ENCODE data around the gene TEKT2. TPM values are rescaled to one million over a fixed set of nuclear protein-coding genes. Genes with fewer than 3 reads are reported as not detected.

TEKT2 gene
- total RNA-seq, 2 donors from 2014 or later = 0.17 to 0.37 TPM

GRCh38 chr1:36122062-36123030, 38.5 kb downstream of the TEKT2 start:
- peaks cover 36% of the 10 kb centered on the region for H3K27me3 Mint-ChIP-seq (ENCODE audit: low read depth)
- ATAC-seq (replicated peaks in 1 of 2) (peak in 1 of 2 donors; percentile 19), DNase-seq (no peak)
- H3K27ac Mint-ChIP-seq = no peak overlapping the region
- no peaks in the 10 kb centered on the region for H3K36me3 Mint-ChIP-seq (ENCODE audit: insufficient read depth in 2 of 2)
- H3K9me3 Mint-ChIP-seq = no peaks in the 10 kb centered on the region
- H3K4me3 Mint-ChIP-seq = no peak overlapping the region
- peaks cover 19% of the 10 kb centered on the region for H3K4me1 Mint-ChIP-seq (ENCODE audit: low read depth)

GRCh38 chr1:36123356-36123755, 39.5 kb downstream of the TEKT2 start:
- no peaks in the 10 kb centered on the region for H3K36me3 Mint-ChIP-seq (ENCODE audit: insufficient read depth in 2 of 2)
- H3K4me1 Mint-ChIP-seq (ENCODE audit: low read depth) = peaks cover 19% of the 10 kb centered on the region
- ATAC-seq (replicated peaks in 1 of 2) = peak; percentile 46 to 52
- H3K9me3 Mint-ChIP-seq = no peaks in the 10 kb centered on the region
- DNase-seq = no peak
- H3K4me3 Mint-ChIP-seq = peak overlapping the region; percentile 0 to 3
- peaks cover 36% of the 10 kb centered on the region for H3K27me3 Mint-ChIP-seq (ENCODE audit: low read depth)
- no peak overlapping the region for H3K27ac Mint-ChIP-seq

GRCh38 chr1:36124404-36125128, 40.7 kb downstream of the TEKT2 start:
- ATAC-seq (replicated peaks in 1 of 2) = no peak
- Mint-ChIP-seq H3K27ac (no peak overlapping the region), H3K9me3 (no peaks in the 10 kb centered on the region)

GRCh38 chr1:36125129-36125991, 41.5 kb downstream of the TEKT2 start, which contains the start of gene COL8A2:
COL8A2 (minus strand) TSS chr1:36125222; CDS start chr1:36100242, 24,980 bp downstream.
- DNase-seq (peak; percentile 15 to 16), ATAC-seq (replicated peaks in 1 of 2) (peak; percentile 53 to 71)
- H3K27me3 Mint-ChIP-seq (ENCODE audit: low read depth) = peaks cover 36% of the 10 kb centered on the region
- no peaks in the 10 kb centered on the region for H3K36me3 Mint-ChIP-seq (ENCODE audit: insufficient read depth in 2 of 2)
- H3K4me1 Mint-ChIP-seq (ENCODE audit: low read depth) = peaks cover 19% of the 10 kb centered on the region
- no peaks in the 10 kb centered on the region for H3K9me3 Mint-ChIP-seq
- H3K27ac Mint-ChIP-seq = no peak within 1 kb of the TSS
- H3K4me3 Mint-ChIP-seq = peak within 1 kb of the TSS; percentile 41 to 67

More at GRCh38 chr1:36124404-36125128, 40.7 kb downstream of the TEKT2 start:
- DNase-seq = no peak
- peak overlapping the region; percentile 41 to 67 for H3K4me3 Mint-ChIP-seq
- peaks cover 19% of the 10 kb centered on the region for H3K4me1 Mint-ChIP-seq (ENCODE audit: low read depth)
- no peaks in the 10 kb centered on the region for H3K36me3 Mint-ChIP-seq (ENCODE audit: insufficient read depth in 2 of 2)
- peaks cover 36% of the 10 kb centered on the region for H3K27me3 Mint-ChIP-seq (ENCODE audit: low read depth)

GRCh38 chr1:36126005-36126716, 42.3 kb downstream of the TEKT2 start:
- H3K4me1 Mint-ChIP-seq (ENCODE audit: low read depth) = peaks cover 19% of the 10 kb centered on the region
- H3K27me3 Mint-ChIP-seq (ENCODE audit: low read depth) = peaks cover 36% of the 10 kb centered on the region
- ATAC-seq (replicated peaks in 1 of 2) (no peak), DNase-seq (no peak)
- peak overlapping the region in 1 of 2 donors; percentile 59 for H3K4me3 Mint-ChIP-seq
- H3K9me3 Mint-ChIP-seq = no peaks in the 10 kb centered on the region
- no peak overlapping the region for H3K27ac Mint-ChIP-seq
- H3K36me3 Mint-ChIP-seq (ENCODE audit: insufficient read depth in 2 of 2) = no peaks in the 10 kb centered on the region

GRCh38 chr1:36126797-36127500, 43.1 kb downstream of the TEKT2 start:
- Mint-ChIP-seq H3K4me3 (no peak overlapping the region), H3K27ac (no peak overlapping the region), H3K4me1 (ENCODE audit: low read depth) (peaks cover 19% of the 10 kb centered on the region), H3K36me3 (ENCODE audit: insufficient read depth in 2 of 2) (no peaks in the 10 kb centered on the region), H3K9me3 (no peaks in the 10 kb centered on the region), H3K27me3 (ENCODE audit: low read depth) (peaks cover 36% of the 10 kb centered on the region)
- ATAC-seq (replicated peaks in 1 of 2) (no peak), DNase-seq (no peak)

GRCh38 chr1:36128126-36128904, 44.4 kb downstream of the TEKT2 start:
- Mint-ChIP-seq H3K4me3 (no peak overlapping the region), H3K4me1 (ENCODE audit: low read depth) (peaks cover 12% of the 10 kb centered on the region)

GRCh38 chr1:36128905-36129206, 45.0 kb downstream of the TEKT2 start:
- H3K27ac Mint-ChIP-seq = no peak overlapping the region
- no peaks in the 10 kb centered on the region for H3K9me3 Mint-ChIP-seq
- ATAC-seq (replicated peaks in 1 of 2) (no peak), DNase-seq (no peak)
- H3K4me1 Mint-ChIP-seq (ENCODE audit: low read depth) = peaks cover 7% of the 10 kb centered on the region
- H3K36me3 Mint-ChIP-seq (ENCODE audit: insufficient read depth in 2 of 2) = no peaks in the 10 kb centered on the region
- H3K4me3 Mint-ChIP-seq = no peak overlapping the region
- peaks cover 19% of the 10 kb centered on the region for H3K27me3 Mint-ChIP-seq (ENCODE audit: low read depth)

More at GRCh38 chr1:36128126-36128904, 44.4 kb downstream of the TEKT2 start:
- no peak for DNase-seq
- no peaks in the 10 kb centered on the region for H3K9me3 Mint-ChIP-seq
- no peak for ATAC-seq (replicated peaks in 1 of 2)
- peaks cover 25% of the 10 kb centered on the region for H3K27me3 Mint-ChIP-seq (ENCODE audit: low read depth)
- H3K27ac Mint-ChIP-seq = no peak overlapping the region
- H3K36me3 Mint-ChIP-seq (ENCODE audit: insufficient read depth in 2 of 2) = no peaks in the 10 kb centered on the region

GRCh38 chr1:36132029-36132428, 48.1 kb downstream of the TEKT2 start:
- no peak overlapping the region for H3K4me3 Mint-ChIP-seq
- ATAC-seq (replicated peaks in 1 of 2) (no peak), DNase-seq (no peak)
- H3K4me1 Mint-ChIP-seq (ENCODE audit: low read depth) = peaks cover 9% of the 10 kb centered on the region
- no peaks in the 10 kb centered on the region for H3K9me3 Mint-ChIP-seq
- H3K36me3 Mint-ChIP-seq (ENCODE audit: insufficient read depth in 2 of 2) = peaks cover 0 to 1% of the 10 kb centered on the region in 2 donors
- H3K27ac Mint-ChIP-seq = no peak overlapping the region
- H3K27me3 Mint-ChIP-seq (ENCODE audit: low read depth) = no peaks in the 10 kb centered on the region

- peaks cover 0 to 5% of the 10 kb centered on the region in 2 donors for H3K36me3 Mint-ChIP-seq (ENCODE audit: insufficient read depth in 2 of 2)
- H3K9me3 Mint-ChIP-seq = no peaks in the 10 kb centered on the region
- H3K27ac Mint-ChIP-seq = no peak overlapping the region
- DNase-seq (no peak), ATAC-seq (replicated peaks in 1 of 2) (no peak)
- H3K4me3 Mint-ChIP-seq = no peak overlapping the region
- H3K4me1 Mint-ChIP-seq (ENCODE audit: low read depth) = peaks cover 9% of the 10 kb centered on the region
- H3K27me3 Mint-ChIP-seq (ENCODE audit: low read depth) = no peaks in the 10 kb centered on the region
Observed at GRCh38 chr1:36133484-36133883, 49.6 kb downstream of the TEKT2 start.

GRCh38 chr1:36134031-36134430, 50.1 kb downstream of the TEKT2 start:
- Mint-ChIP-seq H3K27me3 (ENCODE audit: low read depth) (no peaks in the 10 kb centered on the region), H3K36me3 (ENCODE audit: insufficient read depth in 2 of 2) (peaks cover 0 to 8% of the 10 kb centered on the region in 2 donors), H3K9me3 (no peaks in the 10 kb centered on the region), H3K4me1 (ENCODE audit: low read depth) (peaks cover 9% of the 10 kb centered on the region), H3K4me3 (no peak overlapping the region), H3K27ac (no peak overlapping the region)
- ATAC-seq (replicated peaks in 1 of 2) (no peak), DNase-seq (no peak)
